Ishikawa (cell line): ENCODE measurements around the gene CASD1.

Experiments used
- CEBPB ChIP-seq: IDR thresholded peaks from 2 replicates; pipeline ENCODE4 v1.6.1; 2012
- CREB1 ChIP-seq: IDR thresholded peaks from 2 replicates; pipeline ENCODE4 v1.6.1; 2012; ENCODE audit warnings: low read depth
- EGR1 ChIP-seq: IDR thresholded peaks from 2 replicates; pipeline ENCODE4 v1.6.1; 2012
- EP300 ChIP-seq: IDR thresholded peaks from 2 replicates; pipeline ENCODE4 v1.6.1; 2012; ENCODE audit warnings: borderline replicate concordance
- FOXM1 ChIP-seq: IDR thresholded peaks from 2 replicates; pipeline ENCODE4 v1.6.1; 2012; ENCODE audit warnings: low read depth, borderline replicate concordance
- MAX ChIP-seq: IDR thresholded peaks from 2 replicates; pipeline ENCODE4 v1.6.1; 2012
- NFIC ChIP-seq: IDR thresholded peaks from 2 replicates; pipeline ENCODE4 v1.6.1; 2012
- RAD21 ChIP-seq: IDR thresholded peaks from 2 replicates; pipeline ENCODE4 v1.6.1; 2012; ENCODE audit warnings: low read depth
- REST ChIP-seq: IDR thresholded peaks from 2 replicates; pipeline ENCODE4 v1.6.1; 2012; ENCODE audit warnings: low read depth, mild to moderate bottlenecking
- TAF1 ChIP-seq: IDR thresholded peaks from 2 replicates; pipeline ENCODE4 v1.6.1; 2012; ENCODE audit warnings: low read depth, mild to moderate bottlenecking
- TCF12 ChIP-seq: IDR thresholded peaks from 2 replicates; pipeline ENCODE4 v1.6.1; 2012; ENCODE audit warnings: low read depth
- TEAD4 ChIP-seq: IDR thresholded peaks from 2 replicates; pipeline ENCODE4 v1.6.1; 2012
- YY1 ChIP-seq: IDR thresholded peaks from 2 replicates; pipeline ENCODE4 v1.6.1; 2012; ENCODE audit warnings: low read depth
- ZBTB7A ChIP-seq: IDR thresholded peaks from 2 replicates; pipeline ENCODE4 v1.6.1; 2012; ENCODE audit warnings: low read depth

DNA sequence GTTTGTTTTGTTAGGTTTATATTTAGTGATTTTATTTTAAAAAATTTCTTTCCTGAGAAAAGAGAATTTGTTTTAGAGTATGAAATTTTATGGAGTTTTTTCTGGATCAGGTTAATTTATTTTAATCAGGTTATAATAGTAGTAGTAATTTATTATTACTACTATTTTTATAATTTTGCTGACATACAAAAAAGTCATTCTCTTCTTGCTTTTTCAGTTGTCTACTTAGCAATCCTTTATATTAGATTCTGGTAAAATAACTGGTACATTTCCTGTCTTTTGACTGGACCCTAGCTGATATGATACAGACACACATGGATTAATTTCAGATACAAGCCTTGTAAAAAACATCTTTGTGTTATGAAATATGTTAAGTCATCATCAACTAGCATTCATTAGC, 5.3 kb downstream of the CASD1 start:
- TF ChIP-seq EGR1 (no peak), FOXM1 (no peak), YY1 (no peak), TAF1 (no peak), EP300 (no peak), REST (no peak), TEAD4 (no peak), MAX (no peak), NFIC (no peak), RAD21 (no peak), ZBTB7A (no peak), CREB1 (no peak), TCF12 (no peak), CEBPB (no peak)
